H9 (cell line): ENCODE measurements around the gene HOXA7. TPM values are rescaled to one million over a fixed set of nuclear protein-coding genes. Genes with fewer than 3 reads are reported as not detected.

Source experiments
- DNase-seq: peaks from one replicate; pipeline ENCODE4 v3.0.0-alpha.2; 2017
- H2AFZ ChIP-seq: one replicate; pipeline ENCODE4 v1.6.1; 2013; ENCODE audit warnings: mild to moderate bottlenecking, low read length, control low read depth, moderate library complexity
- H2AK5ac ChIP-seq: 2 replicates; pipeline ENCODE4 v1.6.1; 2013; ENCODE audit warnings: low read length, control low read depth, mixed read lengths; ENCODE audit not compliant: insufficient read length
- H2BK120ac ChIP-seq: one replicate; pipeline ENCODE4 v1.6.1; 2013; ENCODE audit warnings: low read depth, mild to moderate bottlenecking, low read length, control low read depth, inconsistent platforms; ENCODE audit not compliant: poor library complexity, severe bottlenecking
- H2BK12ac ChIP-seq: 2 replicates; pipeline ENCODE4 v1.6.1; 2013; ENCODE audit warnings: low read length, control low read depth, mixed read lengths, low read depth; ENCODE audit not compliant: insufficient read length
- H2BK15ac ChIP-seq: 2 replicates; pipeline ENCODE4 v1.6.1; 2013; ENCODE audit warnings: low read depth, low read length, control low read depth
- H2BK20ac ChIP-seq: one replicate; pipeline ENCODE4 v1.6.1; 2013; ENCODE audit warnings: low read depth, mild to moderate bottlenecking, low read length, control low read depth, inconsistent platforms; ENCODE audit not compliant: poor library complexity, severe bottlenecking
- H2BK5ac ChIP-seq: 2 replicates; pipeline ENCODE4 v1.6.1; 2013; ENCODE audit warnings: low read length, control low read depth, mixed read lengths; ENCODE audit not compliant: insufficient read length
- H3K14ac ChIP-seq: 2 replicates; pipeline ENCODE4 v1.6.1; 2013; ENCODE audit warnings: low read length, control low read depth; ENCODE audit not compliant: insufficient read depth
- H3K18ac ChIP-seq: 2 replicates; pipeline ENCODE4 v1.6.1; 2013; ENCODE audit warnings: low read depth, mild to moderate bottlenecking, mixed read lengths, low read length, control low read depth; ENCODE audit not compliant: insufficient read length
- H3K23ac ChIP-seq: 2 replicates; pipeline ENCODE4 v1.6.1; 2013; ENCODE audit warnings: low read length, control low read depth, mixed read lengths, low read depth; ENCODE audit not compliant: insufficient read length
- H3K23me2 ChIP-seq: 2 replicates; pipeline ENCODE4 v1.6.1; 2013; ENCODE audit warnings: low read depth, mild to moderate bottlenecking, mixed read lengths, low read length, control low read depth; ENCODE audit not compliant: insufficient read length, poor library complexity, severe bottlenecking
- H3K27ac ChIP-seq: 2 replicates; pipeline ENCODE4 v1.5.1; 2013; ENCODE audit warnings: low read length, control low read depth, mixed read lengths, low read depth; ENCODE audit not compliant: insufficient read length
- H3K27me3 ChIP-seq: 2 replicates; pipeline ENCODE4 v1.6.1; 2013; ENCODE audit warnings: low read length, control low read depth, inconsistent platforms; ENCODE audit not compliant: insufficient read depth
- H3K4ac ChIP-seq: 2 replicates; pipeline ENCODE4 v1.6.1; 2013; ENCODE audit warnings: low read depth, mild to moderate bottlenecking, control low read depth, inconsistent platforms, low read length, moderate library complexity
- H3K4me1 ChIP-seq: 2 replicates; pipeline ENCODE4 v1.6.1; 2013; ENCODE audit warnings: low read length, control low read depth, inconsistent platforms; ENCODE audit not compliant: insufficient read depth
- H3K4me2 ChIP-seq: 2 replicates; pipeline ENCODE4 v1.6.1; 2013; ENCODE audit warnings: low read length, control low read depth, mixed read lengths; ENCODE audit not compliant: insufficient read length, insufficient read depth
- H3K56ac ChIP-seq: 2 replicates; pipeline ENCODE4 v1.6.1; 2013; ENCODE audit warnings: low read depth, mild to moderate bottlenecking, mixed read lengths, low read length, control low read depth; ENCODE audit not compliant: insufficient read length
- H3K79me1 ChIP-seq: 2 replicates; pipeline ENCODE4 v1.6.1; 2013; ENCODE audit warnings: low read depth, mild to moderate bottlenecking, moderate library complexity, low read length, control low read depth, inconsistent platforms; ENCODE audit not compliant: insufficient read depth, poor library complexity, severe bottlenecking
- H3K79me2 ChIP-seq: 2 replicates; pipeline ENCODE4 v1.6.1; 2013; ENCODE audit warnings: low read length, control low read depth, inconsistent platforms; ENCODE audit not compliant: insufficient read depth
- H3K9ac ChIP-seq: 2 replicates; pipeline ENCODE4 v1.6.1; 2013; ENCODE audit warnings: low read length, control low read depth, mixed read lengths; ENCODE audit not compliant: insufficient read length; ENCODE audit errors: extremely low read depth
- H3K9me3 ChIP-seq: one replicate; pipeline ENCODE4 v1.6.1; 2013; ENCODE audit warnings: low read depth, low read length, inconsistent platforms; ENCODE audit not compliant: control insufficient read depth
- H3T11ph ChIP-seq: one replicate; pipeline ENCODE4 v1.6.1; 2013; ENCODE audit warnings: mild to moderate bottlenecking, low read length, control low read depth, inconsistent platforms
- H4K20me1 ChIP-seq: one replicate; pipeline ENCODE4 v1.6.1; 2013; ENCODE audit not compliant: control insufficient read depth, insufficient read length, insufficient read depth
- H4K5ac ChIP-seq: 2 replicates; pipeline ENCODE4 v1.6.1; 2013; ENCODE audit warnings: low read depth, mild to moderate bottlenecking, mixed read lengths, low read length, control low read depth; ENCODE audit not compliant: insufficient read length
- H4K8ac ChIP-seq: replicated peaks from 2 replicates; pipeline ENCODE4 v1.6.1; 2013; ENCODE audit warnings: low read length, control low read depth, mixed read lengths, low read depth; ENCODE audit not compliant: insufficient read length
- H4K91ac ChIP-seq: 2 replicates; pipeline ENCODE4 v1.6.1; 2013; ENCODE audit warnings: low read depth, mild to moderate bottlenecking, moderate library complexity, mixed read lengths, low read length, control low read depth; ENCODE audit not compliant: insufficient read length
- H3K27ac Mint-ChIP-seq, 3 experiments: 2 replicates in 2 of 3; 3 replicates in 1 of 3; pipeline ENCODE4 v1.8.0; 2020 to 2021; ENCODE audit warnings: mixed read lengths in 3 of 3, mild to moderate bottlenecking in 1 of 3, moderate library complexity in 1 of 3
- H3K27me3 Mint-ChIP-seq: 2 replicates; pipeline ENCODE4 v1.8.0; 2021; ENCODE audit warnings: low read depth, mild to moderate bottlenecking, moderate library complexity, mixed read lengths
- H3K36me3 Mint-ChIP-seq, 3 experiments: 2 replicates in 2 of 3; 3 replicates in 1 of 3; pipeline ENCODE4 v1.8.0; 2020 to 2021; ENCODE audit warnings: low read depth in 3 of 3, mixed read lengths in 3 of 3; ENCODE audit not compliant: insufficient read depth in 1 of 3
- H3K4me1 Mint-ChIP-seq, 2 experiments: 2 replicates each; pipeline ENCODE4 v1.8.0; 2020; ENCODE audit warnings: mixed read lengths in 2 of 2
- H3K4me3 Mint-ChIP-seq, 2 experiments: 2 replicates in 1 of 2; 3 replicates in 1 of 2; pipeline ENCODE4 v1.8.0; 2020 to 2021; ENCODE audit warnings: mild to moderate bottlenecking in 2 of 2, mixed read lengths in 2 of 2, moderate library complexity in 1 of 2
- H3K9me3 Mint-ChIP-seq, 2 experiments: 2 replicates in 1 of 2; 3 replicates in 1 of 2; pipeline ENCODE4 v1.8.0; 2020; ENCODE audit warnings: mild to moderate bottlenecking in 2 of 2, mixed read lengths in 2 of 2, moderate library complexity in 1 of 2
- WGBS: extraction: QIAGEN DNeasy Blood & Tissue Kit; methylation state at CpG from one replicate; pipeline ENCODE4 v1.1.7; 2013; ENCODE audit warnings: missing lambda C conversion rate, low lambda C conversion rate, mixed read lengths; ENCODE audit not compliant: insufficient read length; ENCODE audit errors: extremely low coverage; 5-methylcytosine and 5-hydroxymethylcytosine counted together
- total RNA-seq: library from RNA; stranded (reverse); gene quantifications from 2 replicates; pipeline ENCODE4 v1.2.1, GENCODE V29; 2021
- TF ChIP-seq, protein P1 (sequence below): fragments of 200-600 bp; sonication (generic); conservative IDR thresholded peaks from 3 replicates; pipeline ENCODE4 v1.8.0; 2021; ENCODE audit warnings: antibody characterized with exemption, mild to moderate bottlenecking

Gene HOXA7
- total RNA-seq, 1 experiment from 2014 or later, result not detected

DNA sequence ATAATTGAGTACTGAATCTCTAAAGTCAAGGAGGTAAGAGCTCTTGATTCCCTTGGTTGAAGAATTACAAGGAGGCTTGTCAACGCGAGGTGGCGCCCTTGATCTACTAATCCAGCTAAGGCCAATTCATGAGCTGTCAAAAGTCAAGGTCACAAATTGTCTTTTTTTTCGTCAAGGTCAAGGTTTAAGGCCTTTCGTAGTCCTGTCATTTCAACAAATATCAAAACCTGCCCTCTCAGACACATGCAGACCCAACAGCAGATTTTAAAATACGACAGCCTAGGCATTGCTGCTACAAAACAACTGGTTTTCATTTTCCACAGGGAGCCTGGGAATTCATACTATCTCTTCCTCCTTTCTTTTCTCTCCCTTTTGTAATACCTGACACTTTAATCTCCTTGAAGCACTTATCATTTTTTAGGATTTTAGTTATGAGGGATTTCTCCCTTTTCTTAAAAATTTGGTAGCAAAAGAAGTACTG is 39.9 kb upstream of the HOXA7 start:
- Histone ChIP-seq H3K4me2 (no peak overlapping the region), H3K4ac (no peak overlapping the region), H3K23me2 (no peaks in the 10 kb centered on the region), H3K23ac (no peak overlapping the region), H2AFZ (no peak overlapping the region), H4K91ac (no peak overlapping the region), H3K9ac (no peak overlapping the region), H2BK15ac (no peak overlapping the region), H2BK5ac (no peak overlapping the region), H3K14ac (no peak overlapping the region), H3K4me1 (no peaks in the 10 kb centered on the region), H3K56ac (no peak overlapping the region), H3K27me3 (peaks cover 85% of the 10 kb centered on the region), H3K79me2 (no peaks in the 10 kb centered on the region), H4K5ac (no peak overlapping the region), H2BK12ac (no peak overlapping the region), H3T11ph (no peak overlapping the region), H2AK5ac (no peak overlapping the region), H4K8ac (no peak overlapping the region), H3K27ac (no peak overlapping the region), H2BK20ac (no peak overlapping the region), H4K20me1 (no peaks in the 10 kb centered on the region), H3K79me1 (no peaks in the 10 kb centered on the region), H3K18ac (no peak overlapping the region), H2BK120ac (no peak overlapping the region), H3K9me3 (no peaks in the 10 kb centered on the region)
- no peak overlapping the region for H3K27ac Mint-ChIP-seq
- WGBS, result no CpG with 5 or more reads among the region's 6 CpGs
- DNase-seq, result peak; percentile 72
- no peaks in the 10 kb centered on the region; a peak in 1 of 7 replicates for H3K36me3 Mint-ChIP-seq
- peaks cover 95% of the 10 kb centered on the region for H3K27me3 Mint-ChIP-seq
- peaks cover 2 to 16% of the 10 kb centered on the region in 2 experiments for H3K4me1 Mint-ChIP-seq
- TF ChIP-seq, protein P1, sequence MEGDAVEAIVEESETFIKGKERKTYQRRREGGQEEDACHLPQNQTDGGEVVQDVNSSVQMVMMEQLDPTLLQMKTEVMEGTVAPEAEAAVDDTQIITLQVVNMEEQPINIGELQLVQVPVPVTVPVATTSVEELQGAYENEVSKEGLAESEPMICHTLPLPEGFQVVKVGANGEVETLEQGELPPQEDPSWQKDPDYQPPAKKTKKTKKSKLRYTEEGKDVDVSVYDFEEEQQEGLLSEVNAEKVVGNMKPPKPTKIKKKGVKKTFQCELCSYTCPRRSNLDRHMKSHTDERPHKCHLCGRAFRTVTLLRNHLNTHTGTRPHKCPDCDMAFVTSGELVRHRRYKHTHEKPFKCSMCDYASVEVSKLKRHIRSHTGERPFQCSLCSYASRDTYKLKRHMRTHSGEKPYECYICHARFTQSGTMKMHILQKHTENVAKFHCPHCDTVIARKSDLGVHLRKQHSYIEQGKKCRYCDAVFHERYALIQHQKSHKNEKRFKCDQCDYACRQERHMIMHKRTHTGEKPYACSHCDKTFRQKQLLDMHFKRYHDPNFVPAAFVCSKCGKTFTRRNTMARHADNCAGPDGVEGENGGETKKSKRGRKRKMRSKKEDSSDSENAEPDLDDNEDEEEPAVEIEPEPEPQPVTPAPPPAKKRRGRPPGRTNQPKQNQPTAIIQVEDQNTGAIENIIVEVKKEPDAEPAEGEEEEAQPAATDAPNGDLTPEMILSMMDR, result peak; percentile 94
- no peak overlapping the region; a peak in 1 of 5 replicates for H3K4me3 Mint-ChIP-seq
- peaks cover 3 to 14% of the 10 kb centered on the region in 2 experiments; a peak in 2 of 5 replicates for H3K9me3 Mint-ChIP-seq
